Stimulated activated naive CD4-positive, alpha-beta T cell treated with Interleukin-2 at 50 U/mL for 16 hours (primary cell): ENCODE measurements around the gene COL23A1.

Experiments
- DNase-seq: peaks from one replicate; lab custom pipeline; 2025; lab: John Stamatoyannopoulos, UW

COL23A1 gene

GRCh38 chr5:178590141-178590923, at the start of gene COL23A1:
COL23A1 (minus strand) TSS chr5:178590393.
- no peak for DNase-seq

- DNase-seq, result no peak
These were observed 47.3 kb upstream of the COL23A1 start for GRCh38 chr5:178637356-178638074.

- DNase-seq, result no peak
These were observed 42.1 kb upstream of the COL23A1 start for GRCh38 chr5:178632285-178632684.

- no peak for DNase-seq
These were observed 40.8 kb upstream of the COL23A1 start for GRCh38 chr5:178630951-178631350.

- no peak for DNase-seq
These were observed 40.3 kb upstream of the COL23A1 start for GRCh38 chr5:178630475-178630930.

GRCh38 chr5:178627259-178627598, 37.0 kb upstream of the COL23A1 start:
- no peak for DNase-seq

- DNase-seq, result peak; percentile 94
These were observed 36.5 kb upstream of the COL23A1 start, which contains the start of gene CLK4 for GRCh38 chr5:178626484-178627258. CLK4 (minus strand) TSS chr5:178627050; CDS start chr5:178623416, 3,634 bp downstream.

GRCh38 chr5:178625679-178626483, 35.7 kb upstream of the COL23A1 start:
- peak; percentile 17 for DNase-seq

- no peak for DNase-seq
These were observed 34.7 kb upstream of the COL23A1 start for GRCh38 chr5:178624631-178625546.

- DNase-seq, result no peak
These were observed 32.6 kb upstream of the COL23A1 start for GRCh38 chr5:178622679-178623247.

- no peak for DNase-seq
These were observed 29.2 kb upstream of the COL23A1 start for GRCh38 chr5:178619390-178619789.

- no peak for DNase-seq
These were observed 22.1 kb upstream of the COL23A1 start for GRCh38 chr5:178612299-178612698.

- no peak for DNase-seq
These were observed 16.1 kb upstream of the COL23A1 start for GRCh38 chr5:178606269-178606668.

- DNase-seq, result no peak
These were observed 15.6 kb upstream of the COL23A1 start for GRCh38 chr5:178605788-178606187.

- DNase-seq, result no peak
These were observed 12.6 kb upstream of the COL23A1 start for GRCh38 chr5:178602752-178603151.

- no peak for DNase-seq
These were observed 5.6 kb upstream of the COL23A1 start for GRCh38 chr5:178595750-178596149.

- no peak for DNase-seq
These were observed 5.0 kb upstream of the COL23A1 start for GRCh38 chr5:178595150-178595549.

- DNase-seq, result no peak
These were observed 781 bp upstream of the COL23A1 start for GRCh38 chr5:178590924-178591423.

- DNase-seq, result no peak
These were observed 733 bp downstream of the COL23A1 start for GRCh38 chr5:178589180-178590140.
